Esophagus muscularis mucosa (tissue), 4 donors: ENCODE results near the gene SEC14L2. TPM values are rescaled to one million over a fixed set of nuclear protein-coding genes. Genes with fewer than 3 reads are reported as not detected.
"Not testable (repeated sequence)": the region's sequence is repeated elsewhere in the genome, so short reads cannot be mapped to it uniquely, and the experiment has no call there.

ENCODE experiments used
- DNase-seq: peaks from one replicate; pipeline ENCODE4 v3.0.0-alpha.2; 2017; ENCODE audit errors: extremely low spot score
- H3K27ac ChIP-seq, 4 donors: fragments of 200-600 bp; sonication (generic); replicated peaks in 1 of 4; 1 replicate in 3 of 4; 2 replicates in 1 of 4; pipeline ENCODE4 v1.5.1; 2016 to 2019; ENCODE audit warnings: mild to moderate bottlenecking in 1 of 4
- H3K27me3 ChIP-seq, 4 donors: fragments of 200-600 bp; sonication (generic); one replicate each; pipeline versions ENCODE4 v1.5.1 to v1.6.0; 2016 to 2019
- H3K36me3 ChIP-seq, 4 donors: fragments of 200-600 bp; sonication (generic); one replicate each; pipeline ENCODE4 v1.5.1; 2016 to 2019
- H3K4me1 ChIP-seq, 4 donors: fragments of 200-600 bp; sonication (generic); one replicate each; pipeline ENCODE4 v1.5.1; 2016 to 2019
- H3K4me3 ChIP-seq, 4 donors: fragments of 200-600 bp; sonication (generic); 1 replicate in 2 of 4; 2 replicates in 2 of 4; pipeline ENCODE4 v1.5.1; 2016 to 2019; ENCODE audit warnings: mild to moderate bottlenecking in 4 of 4, moderate library complexity in 1 of 4
- H3K9me3 ChIP-seq, 4 donors: fragments of 200-600 bp; sonication (generic); 1 replicate in 3 of 4; 2 replicates in 1 of 4; pipeline ENCODE4 v1.5.1; 2016 to 2019
- CTCF ChIP-seq, 3 experiments: fragments of 200-600 bp in 2 of 3; fragments of 450-650 bp in 1 of 3; sonication (generic) in 2 of 3; IDR thresholded peaks; one replicate each; pipeline ENCODE4 v1.5.1; 2017 to 2019; ENCODE audit warnings: antibody characterized with exemption in 3 of 3, mild to moderate bottlenecking in 2 of 3, moderate library complexity in 1 of 3
- EP300 ChIP-seq: sonication (generic); formaldehyde crosslinking; IDR thresholded peaks from one replicate; pipeline ENCODE4 v1.6.1; 2017; ENCODE audit warnings: antibody characterized with exemption
- POLR2A ChIP-seq: fragments of 450-650 bp; IDR thresholded peaks from one replicate; pipeline ENCODE4 v1.6.1; 2017; ENCODE audit warnings: antibody characterized with exemption, moderate library complexity, mild to moderate bottlenecking, low read depth
- POLR2AphosphoS5 ChIP-seq, 2 donors: sonication (generic); formaldehyde crosslinking; IDR thresholded peaks; one replicate each; pipeline ENCODE4 v1.6.1; 2017; ENCODE audit warnings: antibody characterized with exemption in 2 of 2
- WGBS: methylation state at CpG from one replicate; pipeline ENCODE4 v1.1.5; 2018; 5-methylcytosine and 5-hydroxymethylcytosine counted together
- intact Hi-C: fragments of 100-400 bp; cut with DNase I; formaldehyde crosslinking; loops from one replicate; pipeline ENCODE4 v1.15.1; 2023
- total RNA-seq, 4 donors: library from RNA; depleted of rRNA; stranded (reverse); fragments of >200 nt; gene quantifications; one replicate each; pipeline versions ENCODE4 v1.1.0 to v1.2.1, GENCODE V29; 2016

SEC14L2 gene
- total RNA-seq, 4 donors from 2014 or later: 3.3 to 16.7 (median 8.5) TPM

- intact Hi-C loops: no loop called here
- H3K4me1 ChIP-seq: no peaks in the 10 kb centered on the region
- peaks cover 0 to 25% (median 0%) of the 10 kb centered on the region in 4 donors for H3K27me3 ChIP-seq
- H3K36me3 ChIP-seq: no peaks in the 10 kb centered on the region
- no peak for DNase-seq
- H3K27ac ChIP-seq: no peak overlapping the region
- TF ChIP-seq CTCF (IDR thresholded peaks at IDR 0.05) (no peak), POLR2AphosphoS5 (IDR thresholded peaks at IDR 0.05) (no peak), POLR2A (no peak), EP300 (no peak)
- H3K4me3 ChIP-seq: no peak overlapping the region
- WGBS: 79% methylated on average over 4 of the region's 4 CpGs
- no peaks in the 10 kb centered on the region for H3K9me3 ChIP-seq
These were observed 63.3 kb downstream of the SEC14L2 start for GRCh38 chr22:30460147-30460546.

- H3K4me1 ChIP-seq, DNase-seq, H3K9me3 ChIP-seq, H3K27ac ChIP-seq, intact Hi-C loops, H3K4me3 ChIP-seq, H3K36me3 ChIP-seq: not testable (repeated sequence)
- 82% methylated on average over 6 of the region's 6 CpGs for WGBS
- peaks cover 0 to 25% (median 0%) of the 10 kb centered on the region in 4 donors for H3K27me3 ChIP-seq
These were observed 63.7 kb downstream of the SEC14L2 start for GRCh38 chr22:30460555-30460954.

- H3K27me3 ChIP-seq: peaks cover 0 to 38% (median 0%) of the 10 kb centered on the region in 4 donors
- H3K4me3 ChIP-seq: no peak overlapping the region
- TF ChIP-seq POLR2A: no peak
- TF ChIP-seq CTCF (IDR thresholded peaks at IDR 0.05): no peak
- no peak for TF ChIP-seq POLR2AphosphoS5 (IDR thresholded peaks at IDR 0.05)
- TF ChIP-seq EP300: no peak
- H3K27ac ChIP-seq: no peak overlapping the region
- H3K36me3 ChIP-seq: no peaks in the 10 kb centered on the region
- H3K4me1 ChIP-seq: no peaks in the 10 kb centered on the region
- 76% methylated on average over 2 of the region's 2 CpGs for WGBS
- intact Hi-C loops: no loop called here
- DNase-seq: no peak
- H3K9me3 ChIP-seq: no peaks in the 10 kb centered on the region
These were observed 72.3 kb downstream of the SEC14L2 start for GRCh38 chr22:30469165-30469564.

- TF ChIP-seq CTCF (IDR thresholded peaks at IDR 0.05) (no peak), POLR2AphosphoS5 (IDR thresholded peaks at IDR 0.05) (no peak), POLR2A (no peak), EP300 (no peak)
- Histone ChIP-seq H3K27me3 (peaks cover 0 to 41% (median 0%) of the 10 kb centered on the region in 4 donors), H3K4me1 (no peaks in the 10 kb centered on the region), H3K9me3 (no peaks in the 10 kb centered on the region), H3K27ac (no peak overlapping the region), H3K36me3 (no peaks in the 10 kb centered on the region), H3K4me3 (no peak overlapping the region)
- WGBS: 80% methylated on average over 2 of the region's 2 CpGs
- intact Hi-C loops: no loop called here
- DNase-seq: no peak
These were observed 73.8 kb downstream of the SEC14L2 start for GRCh38 chr22:30470655-30471054.

GRCh38 chr22:30471616-30472318 lies 74.9 kb downstream of the SEC14L2 start, which contains the start of gene SEC14L3:
Gene SEC14L3, minus strand, starts transcription at chr22:30472017. Its CDS starts 59 bp downstream, at chr22:30471958.
- Histone ChIP-seq H3K27ac (no peak within 1 kb of the TSS), H3K27me3 (peaks cover 0 to 41% (median 0%) of the 10 kb centered on the region in 4 donors), H3K4me3 (no peak within 1 kb of the TSS), H3K9me3 (no peaks in the 10 kb centered on the region), H3K36me3 (no peaks in the 10 kb centered on the region), H3K4me1 (no peaks in the 10 kb centered on the region)
- no peak for DNase-seq
- WGBS: 51% methylated on average over 9 of the region's 13 CpGs
- intact Hi-C loops: no loop called here
- TF ChIP-seq POLR2AphosphoS5 (IDR thresholded peaks at IDR 0.05) (no peak), POLR2A (no peak), CTCF (IDR thresholded peaks at IDR 0.05) (no peak), EP300 (no peak)
